Fibroblast of gingiva (primary cell): ENCODE data around the gene FKBP6.
"Not testable (repeated sequence)": the region's sequence is repeated elsewhere in the genome, so short reads cannot be mapped to it uniquely, and the experiment has no call there.

Experiments used
- DNase-seq: peaks from one replicate; pipeline ENCODE4 v3.0.0-alpha.2; 2011; ENCODE audit warnings: low read depth

FKBP6 gene

GRCh38 chr7:73358590-73359275, 30.8 kb downstream of the FKBP6 start:
- no peak for DNase-seq

- no peak for DNase-seq
Observed at GRCh38 chr7:73359306-73359705, 31.3 kb downstream of the FKBP6 start.

DNA sequence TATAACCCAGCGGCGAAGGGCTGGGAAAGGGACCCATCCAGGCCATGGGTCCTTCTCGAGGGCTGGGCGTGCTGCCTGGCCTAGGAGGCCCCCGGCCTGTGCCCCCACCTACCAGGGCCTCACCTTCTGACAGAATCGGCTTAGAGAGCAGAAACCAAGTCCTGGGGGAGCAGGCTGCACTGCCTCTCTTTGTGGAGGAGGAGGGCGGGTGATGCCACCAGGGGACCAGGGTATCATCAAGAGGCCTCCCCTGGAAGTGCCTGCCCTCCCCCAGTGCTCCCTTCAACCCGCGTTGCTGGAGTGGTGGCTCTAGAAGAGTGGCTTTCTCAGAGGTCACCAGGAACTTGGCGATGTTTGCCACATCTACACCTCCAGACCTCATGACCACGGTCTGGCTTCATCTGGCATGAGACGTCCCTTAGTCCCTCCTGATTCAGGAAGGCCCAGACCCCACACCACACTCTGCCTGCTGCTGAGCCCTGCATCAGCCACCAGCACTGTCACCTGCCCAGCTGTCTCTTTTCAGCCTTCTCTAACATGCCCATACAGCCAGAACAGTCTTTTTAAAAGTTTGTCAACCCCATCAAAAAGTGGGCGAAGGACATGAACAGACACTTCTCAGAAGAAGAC, 31.9 kb downstream of the FKBP6 start:
- DNase-seq: no peak

DNA sequence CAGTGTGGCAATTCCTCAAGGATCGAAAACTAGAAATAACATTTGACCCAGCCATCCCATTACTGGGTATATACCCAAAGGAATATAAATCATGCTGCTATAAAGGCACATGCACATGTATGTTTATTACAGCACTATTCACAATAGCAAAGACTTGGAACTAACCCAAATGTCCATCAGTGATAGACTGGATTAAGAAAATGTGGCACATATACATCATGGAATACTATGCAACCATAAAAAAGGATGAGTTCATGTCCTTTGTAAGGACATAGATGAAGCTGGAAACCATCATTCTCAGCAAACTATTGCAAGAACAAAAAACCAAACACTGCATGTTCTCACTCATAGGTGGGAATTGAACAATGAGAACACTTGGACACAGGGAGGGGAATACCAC, 32.6 kb downstream of the FKBP6 start:
- not testable (repeated sequence) for DNase-seq

DNA sequence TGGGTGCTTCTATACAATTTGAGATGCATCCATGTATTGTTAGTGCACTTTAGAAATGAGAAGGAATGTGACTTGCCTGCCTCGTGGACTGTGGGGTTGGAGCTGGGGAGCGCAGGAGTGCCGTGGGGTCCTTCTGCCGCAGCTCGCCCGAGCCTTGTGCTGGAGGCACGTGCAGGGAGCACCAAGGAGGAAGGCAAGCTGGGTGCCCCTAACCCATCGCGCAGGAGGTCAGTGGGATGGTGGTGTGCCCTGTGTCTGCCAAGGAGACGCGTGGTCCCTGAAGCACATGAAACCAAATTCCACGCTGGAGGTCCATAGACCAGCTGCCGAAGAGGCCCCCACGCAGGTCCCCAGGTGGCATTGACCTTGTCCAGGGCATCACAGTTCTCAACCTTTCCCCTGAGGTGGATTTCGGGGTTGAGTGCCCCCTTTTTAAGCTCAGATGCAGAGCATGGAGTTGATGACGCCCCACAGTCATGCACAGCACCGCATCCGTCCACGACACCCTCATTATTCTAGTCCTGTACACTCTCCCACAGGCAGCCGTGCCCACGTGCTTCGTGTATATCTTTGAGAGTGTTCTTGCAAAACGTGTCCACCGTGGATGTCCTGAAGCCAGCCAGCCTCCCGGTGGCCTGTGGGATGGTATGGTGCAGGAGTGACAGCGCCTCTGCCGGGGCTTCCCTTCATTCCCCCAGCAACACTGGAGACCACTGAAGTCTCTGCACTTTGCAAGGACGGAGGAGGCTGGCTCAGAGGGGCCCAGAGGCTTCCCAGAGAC, 35.5 kb downstream of the FKBP6 start:
- no peak for DNase-seq

- no peak for DNase-seq
Observed at GRCh38 chr7:73364006-73364728, 36.2 kb downstream of the FKBP6 start.

GRCh38 chr7:73366127-73366526, 38.2 kb downstream of the FKBP6 start:
- DNase-seq: no peak

DNA sequence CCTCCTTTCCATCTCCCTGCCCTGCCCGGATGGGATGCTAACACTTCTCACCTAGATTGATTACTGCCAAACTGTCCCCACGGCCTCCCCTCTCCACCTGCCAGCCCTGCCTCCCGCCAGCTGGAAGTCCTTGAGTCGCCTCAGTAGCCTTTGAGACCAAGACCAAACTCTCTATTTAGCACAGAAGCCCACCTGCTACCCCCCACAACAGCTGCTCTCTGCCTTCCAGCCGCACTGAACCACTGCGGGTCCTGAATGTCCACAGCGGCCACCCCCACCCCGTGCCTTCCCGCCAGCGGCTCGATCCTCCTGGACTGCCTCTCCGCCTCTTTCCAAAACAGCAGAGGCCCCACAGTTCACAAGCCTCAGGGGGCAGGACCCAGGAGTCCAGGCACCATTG, 39.0 kb downstream of the FKBP6 start:
- no peak for DNase-seq

GRCh38 chr7:73369009-73369408, 41.0 kb downstream of the FKBP6 start:
- DNase-seq: no peak

DNA sequence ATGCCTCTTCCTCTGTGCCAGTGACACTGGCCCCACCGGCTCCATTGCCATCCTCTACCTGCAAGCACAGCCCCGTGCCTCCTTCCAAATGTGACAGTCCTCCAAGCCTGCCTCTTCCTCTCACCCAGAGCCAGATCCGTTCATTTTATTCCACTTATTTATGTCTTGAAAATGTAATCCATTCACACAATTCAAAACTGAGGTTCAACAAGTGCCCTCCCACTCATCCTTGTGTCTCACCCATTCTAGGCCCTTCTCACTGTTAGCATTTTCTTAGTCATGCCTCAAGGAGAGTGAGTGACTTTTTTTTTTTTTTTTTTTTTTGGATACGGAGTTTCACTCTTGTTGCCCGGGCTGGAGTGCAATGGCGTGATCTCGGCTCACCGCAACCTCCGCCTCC, 41.7 kb downstream of the FKBP6 start:
- DNase-seq: no peak

- no peak for DNase-seq
Observed at GRCh38 chr7:73373741-73374140, 45.8 kb downstream of the FKBP6 start.

GRCh38 chr7:73376262-73376661, 48.3 kb downstream of the FKBP6 start:
- DNase-seq: not testable (repeated sequence)

GRCh38 chr7:73376671-73377412, 48.9 kb downstream of the FKBP6 start:
- no peak for DNase-seq

DNA sequence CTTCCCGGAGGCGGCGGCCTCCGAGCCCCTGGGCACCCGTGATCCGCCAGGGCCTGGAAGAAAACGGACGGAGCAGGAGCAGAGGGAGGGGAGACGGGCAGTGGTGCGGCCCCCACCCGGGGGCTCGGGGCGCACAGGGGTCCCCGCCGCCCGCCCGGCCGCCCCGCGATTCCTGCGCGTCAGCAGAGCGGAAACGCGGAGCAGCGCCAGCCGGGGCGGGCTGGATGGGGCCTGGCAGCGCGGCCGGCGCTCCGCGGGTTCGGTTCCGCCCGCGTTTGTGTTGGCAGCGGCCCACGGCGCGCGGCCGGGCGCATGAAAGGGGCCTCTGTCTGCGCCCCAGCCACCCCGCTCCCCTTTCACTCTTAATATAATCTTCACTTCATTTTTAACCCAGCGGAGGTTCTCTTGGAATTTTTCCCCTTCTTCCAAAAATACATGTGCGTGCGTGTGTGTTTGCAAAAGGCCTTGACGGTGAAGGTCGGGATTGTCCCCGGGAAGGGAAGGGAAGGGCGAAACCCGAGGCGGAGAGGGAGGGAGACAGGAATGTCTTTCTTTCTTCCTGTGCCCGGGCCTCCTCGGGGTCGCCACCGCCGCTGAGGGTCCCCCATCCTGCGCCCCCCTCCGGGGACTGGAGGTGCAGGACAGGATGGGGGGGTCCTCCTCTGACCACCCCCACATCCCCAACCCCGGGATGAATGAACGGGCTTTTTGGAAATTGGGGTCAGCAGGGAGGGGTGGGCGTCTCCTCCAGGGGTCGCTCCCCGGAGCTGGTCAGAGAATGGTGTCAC, 49.6 kb downstream of the FKBP6 start:
- DNase-seq: not testable (repeated sequence)

DNA sequence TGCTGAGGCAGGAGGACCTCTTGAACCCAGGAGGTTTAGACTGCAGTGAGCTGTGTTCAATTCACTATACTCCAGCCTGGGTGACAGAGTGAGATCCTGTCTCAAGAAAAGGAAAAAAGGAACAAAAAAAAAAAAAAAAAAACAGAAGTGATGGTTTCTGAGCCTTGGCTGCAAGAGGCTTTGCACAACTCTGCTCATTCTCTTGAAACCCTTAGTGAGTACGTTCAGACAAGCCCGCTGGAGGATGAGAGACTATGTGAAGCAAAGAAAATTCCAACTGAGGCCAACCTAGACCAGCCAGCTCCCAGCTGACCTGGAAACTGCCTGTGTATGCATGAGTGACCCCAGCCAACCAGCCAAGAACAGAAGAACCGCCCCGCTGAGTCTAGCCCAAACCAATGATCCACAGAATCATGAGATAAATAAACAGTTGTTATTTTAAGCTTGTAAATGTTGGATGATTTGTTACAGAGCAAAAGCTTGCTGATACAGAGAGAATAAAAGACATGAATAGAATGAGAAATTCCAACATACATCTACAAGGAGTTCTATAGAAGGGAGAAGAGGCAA, 55.1 kb downstream of the FKBP6 start:
- no peak for DNase-seq

- no peak for DNase-seq
Observed at GRCh38 chr7:73387221-73387828, 59.4 kb downstream of the FKBP6 start.

GRCh38 chr7:73387908-73388414, 60.0 kb downstream of the FKBP6 start:
- DNase-seq: no peak

DNA sequence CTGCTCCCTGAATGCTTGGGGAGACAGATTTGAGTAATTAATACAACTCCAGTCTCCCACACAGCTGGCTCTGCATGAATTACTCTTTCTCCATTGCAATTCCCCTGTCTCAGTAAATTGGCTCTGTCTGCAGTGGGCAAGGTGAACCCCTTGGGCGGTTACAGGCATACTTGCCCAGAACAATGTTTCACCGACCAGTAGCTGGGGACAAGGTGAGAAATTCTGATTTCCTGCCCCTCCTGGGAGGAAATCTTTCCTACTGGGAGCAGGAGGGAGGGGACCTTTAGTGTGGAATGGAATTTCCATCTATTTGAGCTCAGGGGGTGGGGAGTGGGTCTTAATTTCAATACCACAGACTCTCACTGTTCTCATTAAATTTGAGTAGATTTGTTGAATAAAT, 63.4 kb downstream of the FKBP6 start:
- DNase-seq: no peak

DNA sequence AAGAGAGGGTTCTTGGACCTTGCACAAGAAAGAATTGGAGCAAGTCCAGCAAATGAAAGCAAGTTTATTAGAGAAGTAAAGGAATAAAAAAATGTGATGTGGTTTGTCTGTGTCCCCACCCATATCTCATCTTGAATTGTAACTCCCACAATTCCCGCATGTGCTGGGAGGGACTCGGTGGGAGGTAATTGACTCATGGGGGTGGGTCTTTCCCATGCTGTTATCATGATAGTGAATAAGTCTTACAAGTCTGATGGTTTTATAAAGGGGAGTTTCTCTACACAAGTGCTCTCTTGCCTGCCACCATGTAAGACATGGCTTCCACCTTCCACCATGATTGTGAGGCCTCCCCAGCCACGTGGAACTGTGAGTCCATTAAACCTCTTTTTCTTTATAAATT, 66.5 kb downstream of the FKBP6 start:
- no peak for DNase-seq
